ENCODE data around the gene IL17RD. TPM values are rescaled to one million over a fixed set of nuclear protein-coding genes. Genes with fewer than 3 reads are reported as not detected.

IL17RD gene
- polyA plus RNA-seq, 1 donor: 5.0 TPM

DNA sequence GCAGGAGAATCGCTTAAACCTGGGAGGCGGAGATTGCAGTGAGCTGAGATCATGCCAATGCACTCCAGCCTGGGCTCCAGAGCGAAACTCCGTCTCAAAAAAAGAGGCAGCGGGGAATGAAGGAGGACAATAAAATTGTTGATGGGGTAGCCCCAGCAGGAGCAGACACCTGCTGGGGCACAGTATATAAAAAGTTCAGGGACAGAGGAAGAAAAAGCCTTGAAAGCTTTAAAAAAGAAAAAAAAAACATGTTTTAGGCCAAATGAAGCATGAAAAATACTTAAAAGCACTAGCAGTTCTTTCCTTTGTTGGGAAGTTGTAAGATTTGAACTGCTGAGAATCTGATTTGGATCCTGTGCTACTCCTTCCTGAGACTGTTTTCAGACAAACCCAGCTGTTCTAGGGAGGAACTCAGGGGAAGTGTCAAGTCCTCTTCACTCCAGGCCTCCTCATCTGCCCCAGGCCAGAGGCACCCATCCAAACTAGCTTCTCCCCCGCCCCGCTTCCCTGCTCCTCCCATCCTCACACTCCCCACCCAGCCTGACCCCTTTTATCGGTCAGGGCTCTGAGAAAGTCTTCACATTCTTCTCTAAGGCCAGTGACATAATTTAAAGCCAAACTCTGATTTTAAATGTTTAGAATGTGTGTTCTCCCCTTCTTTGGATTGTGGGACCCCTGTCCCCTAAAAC is 4.9 kb downstream of the IL17RD start:
- no peaks in the 10 kb centered on the region for H3K36me3 ChIP-seq (ENCODE audit: control insufficient read depth, insufficient read depth, low read length)
- WGBS (ENCODE audit: insufficient coverage, low lambda C conversion rate): no CpG with 5 or more reads among the region's 8 CpGs
- peaks cover 6% of the 10 kb centered on the region for H3K4me1 ChIP-seq (ENCODE audit: control insufficient read depth, insufficient read depth, low read length)
- H3K9me3 ChIP-seq (ENCODE audit: control insufficient read depth, low read depth, low read length): no peaks in the 10 kb centered on the region
- H3K27me3 ChIP-seq (ENCODE audit: control insufficient read depth, insufficient read depth, low read length): peaks cover 21% of the 10 kb centered on the region
- peak overlapping the region; percentile 33 for H3K27ac ChIP-seq (ENCODE audit: low read length)
- no peak overlapping the region for H3K4me3 ChIP-seq (ENCODE audit: low read length)
- no peak for DNase-seq

DNA sequence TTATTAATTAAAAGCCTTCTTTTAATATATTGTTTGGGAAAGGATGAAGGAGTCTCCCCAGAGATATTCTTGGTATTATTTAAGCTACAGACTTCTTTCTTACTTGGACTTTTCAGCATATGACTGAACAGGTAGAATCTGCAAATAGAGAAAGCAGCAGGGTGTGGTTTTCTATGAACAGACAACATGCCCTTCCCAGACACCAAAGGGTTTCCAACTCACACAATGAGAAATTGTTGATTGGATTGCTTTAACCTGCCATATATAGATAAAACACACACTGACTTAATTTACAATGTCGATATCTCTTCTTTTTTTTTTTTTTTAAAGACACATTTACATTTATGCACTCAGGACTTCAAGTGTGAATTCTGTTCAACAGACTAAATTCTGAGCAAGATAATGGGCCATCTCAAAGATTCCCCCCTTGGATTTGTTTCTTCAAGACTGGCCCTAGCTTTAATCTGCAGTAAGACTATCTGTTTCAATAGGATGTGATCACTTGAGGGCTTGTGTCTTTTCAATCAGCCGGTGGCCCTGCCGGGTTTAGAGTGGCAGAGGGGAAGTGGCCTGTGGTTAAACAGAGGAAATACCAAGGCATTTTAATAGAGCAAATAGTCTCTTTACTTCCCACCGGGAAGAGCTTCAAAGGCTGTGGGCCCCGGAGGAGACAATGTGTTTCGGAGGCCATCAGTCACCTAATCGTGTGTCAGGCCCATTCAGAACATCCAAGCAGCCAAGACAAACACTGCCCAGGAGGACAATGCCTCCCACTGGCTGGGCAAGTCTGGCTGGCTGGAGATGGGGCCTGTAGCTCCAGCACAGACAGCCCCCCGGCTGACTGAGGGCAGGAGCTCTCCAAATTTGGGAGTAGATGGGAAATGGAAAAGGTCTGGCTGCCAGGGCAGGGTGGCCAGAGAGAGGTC is 6.1 kb downstream of the IL17RD start:
- peaks cover 12% of the 10 kb centered on the region for H3K27me3 ChIP-seq (ENCODE audit: control insufficient read depth, insufficient read depth, low read length)

DNA sequence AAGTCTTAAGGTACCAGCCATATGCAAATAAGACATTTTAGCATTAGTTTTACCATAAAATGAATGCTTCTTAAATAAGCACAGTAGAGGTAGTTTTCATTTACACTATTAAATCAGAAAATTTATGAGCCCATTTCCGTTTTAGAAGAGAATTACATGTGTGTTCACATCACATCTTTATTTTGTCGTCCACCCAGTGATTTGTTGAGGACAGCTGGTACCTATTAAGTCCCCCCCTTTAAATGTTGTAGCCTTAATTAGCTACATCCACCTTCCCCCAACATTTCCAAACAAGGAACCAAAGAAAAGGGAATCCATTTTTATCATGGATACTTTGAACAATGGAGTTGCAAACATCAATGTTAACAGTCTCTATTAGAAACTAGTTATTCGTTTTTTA is 6.8 kb downstream of the IL17RD start:
- no peaks in the 10 kb centered on the region for H3K36me3 ChIP-seq (ENCODE audit: control insufficient read depth, insufficient read depth, low read length)
- H3K27me3 ChIP-seq (ENCODE audit: control insufficient read depth, insufficient read depth, low read length): peaks cover 8% of the 10 kb centered on the region
- DNase-seq: no peak
- no peaks in the 10 kb centered on the region for H3K9me3 ChIP-seq (ENCODE audit: control insufficient read depth, low read depth, low read length)
- peaks cover 6% of the 10 kb centered on the region for H3K4me1 ChIP-seq (ENCODE audit: control insufficient read depth, insufficient read depth, low read length)
- no peak overlapping the region for H3K4me3 ChIP-seq (ENCODE audit: low read length)
- WGBS (ENCODE audit: insufficient coverage, low lambda C conversion rate): 90% methylated on average over 1 of the region's 3 CpGs
- H3K27ac ChIP-seq (ENCODE audit: low read length): no peak overlapping the region

More for the DNA sequence above, 6.1 kb downstream of the IL17RD start:
- Histone ChIP-seq H3K4me3 (ENCODE audit: low read length) (no peak overlapping the region), H3K4me1 (ENCODE audit: control insufficient read depth, insufficient read depth, low read length) (peaks cover 6% of the 10 kb centered on the region), H3K36me3 (ENCODE audit: control insufficient read depth, insufficient read depth, low read length) (no peaks in the 10 kb centered on the region), H3K27ac (ENCODE audit: low read length) (no peak overlapping the region), H3K9me3 (ENCODE audit: control insufficient read depth, low read depth, low read length) (no peaks in the 10 kb centered on the region)
- peak in 1 of 2 donors; percentile 42 for DNase-seq
- 23% methylated on average over 2 of the region's 8 CpGs for WGBS (ENCODE audit: insufficient coverage, low lambda C conversion rate)

DNA sequence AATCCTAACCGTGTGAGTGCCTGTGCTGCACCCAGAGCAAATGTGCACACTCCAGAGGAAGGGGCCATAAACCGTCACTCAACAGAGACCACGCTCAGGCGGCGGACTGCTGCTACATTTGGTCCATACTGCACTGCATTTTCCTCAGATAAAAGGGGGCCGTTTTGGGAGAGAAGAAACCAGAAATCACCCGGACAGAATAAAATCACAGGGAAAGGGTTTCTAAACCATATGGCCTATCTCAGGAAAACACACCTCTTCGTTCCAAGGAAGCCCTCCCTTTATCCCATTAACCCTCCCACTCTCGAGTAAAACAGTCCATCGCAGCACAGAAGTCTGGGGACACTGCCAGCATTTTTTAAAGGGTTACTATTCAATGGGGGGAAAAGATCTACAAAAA is 7.6 kb downstream of the IL17RD start:
- WGBS (ENCODE audit: insufficient coverage, low lambda C conversion rate): 20% methylated on average over 1 of the region's 10 CpGs
- peaks cover 6% of the 10 kb centered on the region for H3K4me1 ChIP-seq (ENCODE audit: control insufficient read depth, insufficient read depth, low read length)
- no peak for DNase-seq

DNA sequence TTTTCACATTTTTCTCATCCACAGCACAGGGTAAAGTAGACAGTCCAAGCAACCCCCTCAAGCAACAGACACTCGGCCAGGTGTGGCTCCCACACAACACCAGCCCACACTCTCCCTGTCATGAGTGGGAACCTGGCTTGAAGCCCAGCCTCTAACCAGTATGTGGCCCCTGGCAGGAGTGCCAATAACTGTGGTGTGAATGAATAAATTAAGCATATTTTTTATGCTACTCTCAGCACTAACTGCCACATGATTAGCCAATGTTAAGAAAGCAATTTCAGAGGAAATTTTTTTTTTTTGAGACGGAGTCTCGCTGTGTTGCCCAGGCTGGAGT is 9.9 kb downstream of the IL17RD start:
- DNase-seq: no peak
- H3K9me3 ChIP-seq (ENCODE audit: control insufficient read depth, low read depth, low read length): no peaks in the 10 kb centered on the region
- H3K4me1 ChIP-seq (ENCODE audit: control insufficient read depth, insufficient read depth, low read length): peaks cover 6% of the 10 kb centered on the region
- no peaks in the 10 kb centered on the region for H3K36me3 ChIP-seq (ENCODE audit: control insufficient read depth, insufficient read depth, low read length)
- no peak overlapping the region for H3K27ac ChIP-seq (ENCODE audit: low read length)
- no CpG with 5 or more reads among the region's 3 CpGs for whole genome bisulfite sequencing (ENCODE audit: insufficient coverage, low lambda C conversion rate)
- no peak overlapping the region for H3K4me3 ChIP-seq (ENCODE audit: low read length)
- no peaks in the 10 kb centered on the region for H3K27me3 ChIP-seq (ENCODE audit: control insufficient read depth, insufficient read depth, low read length)

More for the DNA sequence above, 7.6 kb downstream of the IL17RD start:
- Histone ChIP-seq H3K9me3 (ENCODE audit: control insufficient read depth, low read depth, low read length) (no peaks in the 10 kb centered on the region), H3K4me3 (ENCODE audit: low read length) (no peak overlapping the region), H3K27me3 (ENCODE audit: control insufficient read depth, insufficient read depth, low read length) (peaks cover 3% of the 10 kb centered on the region), H3K36me3 (ENCODE audit: control insufficient read depth, insufficient read depth, low read length) (no peaks in the 10 kb centered on the region), H3K27ac (ENCODE audit: low read length) (no peak overlapping the region)

DNA sequence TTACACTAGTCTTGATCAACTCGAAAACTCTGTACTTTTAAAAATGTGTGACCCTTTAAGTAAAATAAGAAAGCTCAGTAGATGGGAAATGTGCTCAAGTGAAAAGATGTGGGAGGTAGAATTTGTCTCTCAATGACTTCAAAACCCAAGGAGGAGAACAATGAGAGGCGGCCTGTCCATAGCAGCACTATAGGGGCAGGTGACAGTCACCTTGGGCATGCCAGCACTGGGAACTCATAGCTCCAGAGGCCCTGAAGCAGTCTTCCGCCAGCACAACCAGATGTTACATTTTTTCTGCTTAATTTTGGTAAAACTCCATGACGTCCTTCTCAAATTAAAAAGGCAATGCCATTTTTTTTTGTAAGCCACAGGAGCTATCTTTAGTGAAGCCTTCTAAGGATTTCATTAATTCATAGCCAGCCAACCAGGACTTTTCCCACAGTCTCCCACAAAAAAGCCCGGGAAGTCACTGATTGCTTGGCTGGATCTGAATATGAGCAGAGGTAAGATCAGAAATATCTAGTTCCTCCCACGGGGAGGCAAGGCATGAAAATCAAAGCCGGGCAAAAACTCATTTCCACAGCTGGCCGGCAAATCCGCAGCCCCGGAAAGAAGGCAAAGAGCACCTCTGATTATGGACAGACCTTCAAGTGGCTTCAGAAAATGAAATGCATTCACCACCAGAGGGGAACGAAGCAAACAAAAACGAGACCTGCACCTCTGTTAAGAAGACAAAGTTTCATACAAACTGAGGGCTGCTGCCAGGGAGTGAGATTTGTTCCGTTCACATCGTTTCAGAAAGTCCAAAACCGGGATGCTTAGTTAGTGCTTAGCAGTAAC is 10.5 kb downstream of the IL17RD start:
- Histone ChIP-seq H3K27me3 (ENCODE audit: control insufficient read depth, insufficient read depth, low read length) (no peaks in the 10 kb centered on the region), H3K27ac (ENCODE audit: low read length) (no peak overlapping the region), H3K4me3 (ENCODE audit: low read length) (no peak overlapping the region), H3K9me3 (ENCODE audit: control insufficient read depth, low read depth, low read length) (no peaks in the 10 kb centered on the region), H3K4me1 (ENCODE audit: control insufficient read depth, insufficient read depth, low read length) (peaks cover 6% of the 10 kb centered on the region), H3K36me3 (ENCODE audit: control insufficient read depth, insufficient read depth, low read length) (no peaks in the 10 kb centered on the region)
- no peak for DNase-seq
- 94% methylated on average over 2 of the region's 15 CpGs for WGBS (ENCODE audit: insufficient coverage, low lambda C conversion rate)

DNA sequence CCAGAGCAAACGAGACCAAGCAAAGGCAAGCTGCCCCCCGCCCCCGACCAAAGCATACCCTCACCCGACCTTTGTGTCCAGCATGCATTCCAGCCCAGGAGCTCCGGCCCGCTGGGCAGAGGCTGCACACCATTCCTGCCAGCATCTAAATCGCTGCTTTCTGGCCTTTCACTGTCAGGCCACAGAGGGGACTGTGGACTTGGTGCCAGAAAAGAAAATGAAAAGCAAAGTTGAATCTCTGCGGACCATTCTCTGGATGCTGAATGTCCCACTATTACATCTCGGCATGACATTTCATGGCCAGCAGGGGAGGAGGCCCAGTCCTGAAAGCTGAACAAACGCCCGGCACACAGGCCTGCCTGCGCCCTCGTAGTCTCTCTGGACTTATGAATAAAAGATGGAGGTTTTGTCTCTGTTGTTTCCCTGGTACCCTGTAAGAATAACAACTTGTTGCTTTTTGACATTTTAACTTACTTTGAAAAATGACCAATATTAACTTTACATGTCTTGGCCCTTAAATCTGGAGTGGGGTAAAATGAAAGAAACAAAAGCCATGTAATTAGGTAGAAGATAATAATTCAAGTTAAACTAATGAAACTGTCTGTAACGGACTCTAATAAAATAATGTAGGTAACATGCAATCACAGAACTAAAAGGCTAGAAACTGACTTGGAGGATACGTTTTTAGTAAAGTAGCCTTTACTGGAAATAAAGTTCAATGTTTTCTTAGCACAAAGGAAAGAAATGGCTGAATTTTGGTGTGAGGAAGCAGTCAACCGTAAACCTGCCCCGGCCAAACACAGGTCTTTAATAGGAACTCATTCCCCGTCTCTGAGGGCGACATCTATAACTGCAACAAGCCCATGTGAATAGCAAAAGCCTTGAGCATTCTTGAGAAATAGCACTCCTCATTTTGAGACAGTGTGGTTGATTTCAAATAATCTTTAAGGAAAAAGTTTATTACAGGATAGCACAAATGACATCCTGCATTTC is 12.7 kb downstream of the IL17RD start:
- WGBS (ENCODE audit: insufficient coverage, low lambda C conversion rate): 93% methylated on average over 3 of the region's 19 CpGs

DNA sequence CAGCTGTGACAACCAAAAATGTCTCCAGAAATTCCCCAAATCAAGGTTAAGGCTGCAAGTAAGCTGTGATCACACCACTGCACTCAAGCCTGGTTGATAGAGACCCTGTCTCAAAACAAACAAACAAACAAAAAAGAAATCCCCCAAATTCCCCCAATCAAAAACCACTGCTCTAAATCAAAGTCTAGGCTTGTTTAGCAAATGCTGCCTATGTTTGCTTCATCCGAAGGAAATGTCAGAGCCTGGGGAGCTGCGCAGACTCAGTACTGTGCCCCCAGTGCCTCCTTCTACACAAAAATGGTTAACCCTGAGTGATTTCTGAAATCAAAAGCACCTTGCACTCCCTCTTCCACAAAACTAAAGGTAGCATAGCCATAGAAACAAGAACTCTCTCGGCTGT is 13.4 kb downstream of the IL17RD start:
- DNase-seq: no peak
- no peaks in the 10 kb centered on the region for H3K27me3 ChIP-seq (ENCODE audit: control insufficient read depth, insufficient read depth, low read length)
- no CpG with 5 or more reads among the region's 3 CpGs for WGBS (ENCODE audit: insufficient coverage, low lambda C conversion rate)
- H3K9me3 ChIP-seq (ENCODE audit: control insufficient read depth, low read depth, low read length): no peaks in the 10 kb centered on the region
- H3K27ac ChIP-seq (ENCODE audit: low read length): no peak overlapping the region
- H3K36me3 ChIP-seq (ENCODE audit: control insufficient read depth, insufficient read depth, low read length): no peaks in the 10 kb centered on the region
- no peaks in the 10 kb centered on the region for H3K4me1 ChIP-seq (ENCODE audit: control insufficient read depth, insufficient read depth, low read length)
- H3K4me3 ChIP-seq (ENCODE audit: low read length): no peak overlapping the region

More for the DNA sequence above, 12.7 kb downstream of the IL17RD start:
- H3K27me3 ChIP-seq (ENCODE audit: control insufficient read depth, insufficient read depth, low read length): no peaks in the 10 kb centered on the region
- DNase-seq: no peak
- H3K9me3 ChIP-seq (ENCODE audit: control insufficient read depth, low read depth, low read length): no peaks in the 10 kb centered on the region
- no peak overlapping the region for H3K4me3 ChIP-seq (ENCODE audit: low read length)
- no peaks in the 10 kb centered on the region for H3K36me3 ChIP-seq (ENCODE audit: control insufficient read depth, insufficient read depth, low read length)
- no peak overlapping the region for H3K27ac ChIP-seq (ENCODE audit: low read length)
- no peaks in the 10 kb centered on the region for H3K4me1 ChIP-seq (ENCODE audit: control insufficient read depth, insufficient read depth, low read length)

DNA sequence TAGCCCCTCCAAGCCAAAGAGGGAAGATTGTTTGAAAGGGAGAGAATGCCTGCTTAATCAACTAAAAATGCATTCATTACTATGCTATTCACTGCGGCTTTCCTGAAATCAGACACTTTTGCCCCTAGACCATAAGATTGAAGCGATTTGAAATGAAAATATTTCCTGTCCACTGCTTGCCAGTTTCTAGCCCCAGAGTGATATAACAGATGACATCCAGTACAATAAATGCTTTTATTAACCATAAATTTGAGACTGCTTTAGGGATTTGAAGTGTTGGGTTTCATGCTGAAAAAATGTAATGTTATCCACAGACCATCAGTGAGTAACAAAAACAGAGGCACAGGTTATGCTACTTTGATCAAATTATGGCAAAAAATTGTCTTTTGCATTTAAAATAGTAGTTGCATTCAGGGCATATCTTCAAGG is 14.1 kb downstream of the IL17RD start:
- no peak for DNase-seq
- Histone ChIP-seq H3K4me3 (ENCODE audit: low read length) (no peak overlapping the region), H3K4me1 (ENCODE audit: control insufficient read depth, insufficient read depth, low read length) (no peaks in the 10 kb centered on the region), H3K36me3 (ENCODE audit: control insufficient read depth, insufficient read depth, low read length) (no peaks in the 10 kb centered on the region), H3K27me3 (ENCODE audit: control insufficient read depth, insufficient read depth, low read length) (no peaks in the 10 kb centered on the region), H3K27ac (ENCODE audit: low read length) (no peak overlapping the region), H3K9me3 (ENCODE audit: control insufficient read depth, low read depth, low read length) (no peaks in the 10 kb centered on the region)
- WGBS (ENCODE audit: insufficient coverage, low lambda C conversion rate): no CpG with 5 or more reads among the region's 2 CpGs

Measured in large intestine (tissue), 3 donors.